A549 (cell line): ENCODE data around the gene SEC62.

Experiments
- BHLHE40 ChIP-seq: IDR thresholded peaks from 2 replicates; pipeline ENCODE4 v1.6.1; 2012; ENCODE audit warnings: low read depth, low read length, inconsistent platforms
- CEBPB ChIP-seq, 2 experiments: fragments of >200 bp in 1 of 2; sonication (Bioruptor Twin) in 1 of 2; formaldehyde crosslinking in 1 of 2; IDR thresholded peaks; 2 replicates each; pipeline ENCODE4 v1.6.1; 2012 to 2016
- CTCF ChIP-seq: fragments of >200 bp; sonication (Bioruptor Twin); formaldehyde crosslinking; IDR thresholded peaks from 3 replicates; pipeline ENCODE4 v1.5.1; 2016
- E2F6 ChIP-seq: IDR thresholded peaks from 2 replicates; pipeline ENCODE4 v1.6.1; 2012; ENCODE audit warnings: low read depth, borderline replicate concordance
- FOSL2 ChIP-seq, 2 experiments: fragments of 450-650 bp in 1 of 2; fragments of >200 bp in 1 of 2; sonication (Bioruptor Twin) in 1 of 2; formaldehyde crosslinking; IDR thresholded peaks; 2 replicates each; pipeline versions ENCODE4 v1.5.0 to v1.6.1; 2016 to 2020; ENCODE audit warnings: mild to moderate bottlenecking in 1 of 2, moderate library complexity in 1 of 2
- HMGXB4 ChIP-seq: fragments of 250-450 bp; sonication (Bioruptor Pico); IDR thresholded peaks from 2 replicates; pipeline ENCODE4 v1.5.0; 2021; ENCODE audit warnings: mild to moderate bottlenecking, moderate library complexity, borderline replicate concordance
- HOXB5 ChIP-seq: fragments of 250-450 bp; sonication (Bioruptor Pico); IDR thresholded peaks from 2 replicates; pipeline ENCODE4 v1.5.0; 2020; ENCODE audit warnings: mild to moderate bottlenecking, moderate library complexity
- PHF8 ChIP-seq: fragments of 200-600 bp; sonication (generic); IDR thresholded peaks from 2 replicates; pipeline ENCODE4 v1.6.1; 2016; ENCODE audit warnings: low read depth, mild to moderate bottlenecking, antibody characterized with exemption, moderate library complexity, borderline replicate concordance
- POLR2A ChIP-seq: IDR thresholded peaks from 2 replicates; pipeline ENCODE4 v1.6.1; 2012; ENCODE audit warnings: mild to moderate bottlenecking, low read length
- SMC3 ChIP-seq: fragments of >200 bp; sonication (Bioruptor Twin); formaldehyde crosslinking; IDR thresholded peaks from 3 replicates; pipeline ENCODE4 v1.6.1; 2018; ENCODE audit warnings: inconsistent platforms
- TP53 ChIP-seq: fragments of 250-450 bp; sonication (Bioruptor Pico); IDR thresholded peaks from 2 replicates; pipeline ENCODE4 v1.5.0; 2021; ENCODE audit warnings: mild to moderate bottlenecking, moderate library complexity

- no peak for TF ChIP-seq BHLHE40
- TF ChIP-seq HMGXB4 (CRISPR knock-in tag) = no peak
- no peak for TF ChIP-seq TP53 (CRISPR knock-in tag)
- TF ChIP-seq CTCF = no peak
- no peak for TF ChIP-seq POLR2A
- TF ChIP-seq CEBPB (IDR thresholded peaks at IDR 0.05) = no peak
- TF ChIP-seq SMC3 = no peak
- TF ChIP-seq FOSL2 (IDR thresholded peaks at IDR 0.05) = no peak
- TF ChIP-seq FOSL2 (CRISPR knock-in tag; IDR thresholded peaks at IDR 0.05) = no peak
- TF ChIP-seq HOXB5 (CRISPR knock-in tag) = no peak
- TF ChIP-seq PHF8 = no peak
- TF ChIP-seq E2F6 = no peak
Observed at GRCh38 chr3:169993761-169994160, 27.2 kb downstream of the SEC62 start.
